ENCODE data around the gene FAP. TPM values are rescaled to one million over a fixed set of nuclear protein-coding genes. Genes with fewer than 3 reads are reported as not detected.

FAP gene
- total RNA-seq, 1 donor from 2014 or later, result 1.1 TPM

GRCh38 chr2:162212366-162212765 lies 30.9 kb downstream of the FAP start:
- no peak for TF ChIP-seq CTCF (IDR thresholded peaks at IDR 0.05; ENCODE audit: insufficient read depth, low read length, severe bottlenecking)
- Histone ChIP-seq H3K4me3 (ENCODE audit: low read depth, low read length) (no peak overlapping the region), H3K27me3 (ENCODE audit: control insufficient read depth, insufficient read depth, low read length) (no peaks in the 10 kb centered on the region), H3K36me3 (ENCODE audit: control insufficient read depth, insufficient read depth, low read length) (no peaks in the 10 kb centered on the region)
- FAIRE-seq, result no peak
- peak; percentile 15 for DNase-seq (ENCODE audit: low read depth)

GRCh38 chr2:162211732-162212131 lies 31.5 kb downstream of the FAP start:
- Histone ChIP-seq H3K27me3 (ENCODE audit: control insufficient read depth, insufficient read depth, low read length) (no peaks in the 10 kb centered on the region), H3K4me3 (ENCODE audit: low read depth, low read length) (no peak overlapping the region), H3K36me3 (ENCODE audit: control insufficient read depth, insufficient read depth, low read length) (no peaks in the 10 kb centered on the region)
- DNase-seq (ENCODE audit: low read depth) (no peak), FAIRE-seq (no peak)
- TF ChIP-seq CTCF (IDR thresholded peaks at IDR 0.05; ENCODE audit: insufficient read depth, low read length, severe bottlenecking), result no peak

- no peak for DNase-seq (ENCODE audit: low read depth)
- FAIRE-seq, result no peak
- H3K36me3 ChIP-seq (ENCODE audit: control insufficient read depth, insufficient read depth, low read length), result no peaks in the 10 kb centered on the region
Measured at GRCh38 chr2:162210385-162210784, 32.9 kb downstream of the FAP start.

GRCh38 chr2:162202203-162202602 lies 41.0 kb downstream of the FAP start:
- Histone ChIP-seq H3K4me3 (ENCODE audit: low read depth, low read length) (no peak overlapping the region), H3K27me3 (ENCODE audit: control insufficient read depth, insufficient read depth, low read length) (no peaks in the 10 kb centered on the region), H3K36me3 (ENCODE audit: control insufficient read depth, insufficient read depth, low read length) (no peaks in the 10 kb centered on the region)
- no peak for DNase-seq (ENCODE audit: low read depth)
- FAIRE-seq, result no peak
- no peak for TF ChIP-seq CTCF (IDR thresholded peaks at IDR 0.05; ENCODE audit: insufficient read depth, low read length, severe bottlenecking)

More at GRCh38 chr2:162210385-162210784, 32.9 kb downstream of the FAP start:
- Histone ChIP-seq H3K27me3 (ENCODE audit: control insufficient read depth, insufficient read depth, low read length) (no peaks in the 10 kb centered on the region), H3K4me3 (ENCODE audit: low read depth, low read length) (no peak overlapping the region)
- TF ChIP-seq CTCF (IDR thresholded peaks at IDR 0.05; ENCODE audit: insufficient read depth, low read length, severe bottlenecking), result no peak

GRCh38 chr2:162200636-162201035 lies 42.6 kb downstream of the FAP start:
- FAIRE-seq, result no peak

More at GRCh38 chr2:162200636-162201035, 42.6 kb downstream of the FAP start:
- peak; percentile 10 for DNase-seq (ENCODE audit: low read depth)
- Histone ChIP-seq H3K27me3 (ENCODE audit: control insufficient read depth, insufficient read depth, low read length) (no peaks in the 10 kb centered on the region), H3K4me3 (ENCODE audit: low read depth, low read length) (no peak overlapping the region), H3K36me3 (ENCODE audit: control insufficient read depth, insufficient read depth, low read length) (no peaks in the 10 kb centered on the region)
- TF ChIP-seq CTCF (IDR thresholded peaks at IDR 0.05; ENCODE audit: insufficient read depth, low read length, severe bottlenecking), result no peak

Data from bronchial epithelial cell (primary cell).